ENCODE data around the gene RPN2. TPM values are rescaled to one million over a fixed set of nuclear protein-coding genes. Genes with fewer than 3 reads are reported as not detected.

RPN2 gene
- total RNA-seq, 1 experiment from 2014 or later: 283 TPM

DNA sequence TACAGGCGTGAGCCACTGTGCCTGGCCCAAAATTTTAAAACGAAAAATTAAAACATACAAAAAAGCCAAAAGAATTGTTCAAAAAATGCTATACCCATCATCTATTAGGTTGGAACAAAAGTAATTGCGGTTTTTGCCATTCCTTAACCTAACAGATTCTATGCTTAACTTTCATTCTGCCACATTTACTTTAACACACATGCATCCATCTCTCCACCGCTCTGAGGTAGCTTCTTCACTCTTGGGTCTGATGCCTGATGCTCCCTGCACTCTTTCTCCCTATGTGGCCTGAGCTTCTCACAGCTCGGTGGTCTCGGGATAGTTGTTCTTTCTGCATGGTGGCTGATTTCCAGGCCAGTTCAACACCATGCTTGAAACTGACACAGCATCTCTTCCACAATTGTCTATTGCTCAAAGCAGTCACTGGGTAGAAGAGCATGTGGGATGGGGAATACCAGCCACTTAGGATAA, 105.6 kb downstream of the RPN2 start:
- Histone ChIP-seq H3K9me2 (replicated peaks; ENCODE audit: insufficient read depth, low read length) (no peaks in the 10 kb centered on the region), H3K36me3 (ENCODE audit: insufficient read depth, low read length) (no peaks in the 10 kb centered on the region), H3K27me3 (ENCODE audit: low read length) (no peaks in the 10 kb centered on the region), H3K4me1 (ENCODE audit: low read length) (peaks cover 6% of the 10 kb centered on the region), H2AFZ (ENCODE audit: low read length) (no peak overlapping the region), H4K20me1 (ENCODE audit: insufficient read depth, low read depth, low read length) (no peaks in the 10 kb centered on the region), H3K9me3 (ENCODE audit: low read length) (no peaks in the 10 kb centered on the region), H3K79me2 (ENCODE audit: low read length) (peaks cover 2% of the 10 kb centered on the region), H3K4me3 (ENCODE audit: low read length) (no peak overlapping the region), H3K9ac (ENCODE audit: low read length) (no peak overlapping the region), H3K4me2 (ENCODE audit: low read depth, low read length, poor library complexity, severe bottlenecking) (no peak overlapping the region), H3K27ac (ENCODE audit: low read length) (no peak overlapping the region)
- DNase-seq: no peak

DNA sequence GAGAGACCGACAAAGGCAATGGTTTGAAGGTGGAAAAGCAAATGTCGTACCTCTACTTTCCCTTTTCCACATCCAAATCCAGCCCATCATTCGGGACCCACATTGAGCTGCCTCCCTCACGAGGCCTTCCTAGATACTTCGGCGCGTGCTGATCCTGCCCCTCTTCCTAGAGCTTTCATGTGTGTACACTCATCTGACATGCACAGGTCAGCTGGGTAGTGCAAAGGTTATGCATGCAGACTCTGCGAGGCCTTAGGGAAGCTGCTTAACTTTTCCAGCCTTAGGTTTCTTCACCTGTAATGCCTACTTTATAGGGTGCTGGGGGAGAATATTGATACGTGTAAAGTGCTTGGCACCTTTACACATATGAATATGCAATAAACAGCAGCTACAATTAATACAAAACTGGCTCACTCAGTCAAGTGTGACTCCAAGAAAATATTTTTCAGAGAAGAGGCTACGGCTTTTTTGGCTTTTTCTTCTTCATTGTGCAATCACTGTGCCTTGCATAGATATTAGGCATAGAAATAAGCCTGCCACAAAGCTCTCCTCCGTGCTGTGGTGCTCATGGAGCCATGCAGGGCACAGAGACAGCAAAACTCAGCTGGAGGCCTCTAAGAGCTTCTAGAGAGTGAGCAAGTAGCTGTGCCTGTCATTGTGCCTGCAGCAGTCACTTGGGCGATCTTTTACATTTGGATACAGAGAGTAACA, 106.7 kb downstream of the RPN2 start:
- no peak overlapping the region for H3K4me2 ChIP-seq (ENCODE audit: low read depth, low read length, poor library complexity, severe bottlenecking)

DNA sequence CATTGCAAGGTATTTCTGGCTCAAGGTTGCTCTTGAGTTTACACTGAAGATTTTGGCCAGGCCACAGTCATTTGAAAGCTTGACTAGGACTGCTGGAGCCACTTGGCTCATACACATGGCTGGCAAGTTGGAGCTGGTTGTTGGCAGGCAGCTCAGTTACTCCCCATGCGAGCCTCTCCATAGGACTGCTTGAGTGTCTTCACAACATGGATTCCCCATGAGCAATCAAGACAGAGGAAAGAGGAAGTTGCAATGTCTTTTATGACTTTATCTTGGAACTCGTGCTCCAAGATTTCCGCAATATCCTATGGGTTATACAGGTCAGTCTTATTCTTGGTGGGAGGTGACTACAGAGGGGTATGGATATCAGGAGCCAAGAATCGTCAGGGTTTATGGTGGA, 109.0 kb downstream of the RPN2 start:
- H3K27ac ChIP-seq (ENCODE audit: low read length): no peak overlapping the region
- H3K27me3 ChIP-seq (ENCODE audit: low read length): no peaks in the 10 kb centered on the region
- no peak overlapping the region for H3K4me2 ChIP-seq (ENCODE audit: low read depth, low read length, poor library complexity, severe bottlenecking)
- peaks cover 29% of the 10 kb centered on the region for H3K4me1 ChIP-seq (ENCODE audit: low read length)
- H4K20me1 ChIP-seq (ENCODE audit: insufficient read depth, low read depth, low read length): no peaks in the 10 kb centered on the region
- H3K36me3 ChIP-seq (ENCODE audit: insufficient read depth, low read length): peaks cover 18% of the 10 kb centered on the region
- H2AFZ ChIP-seq (ENCODE audit: low read length): no peak overlapping the region
- H3K79me2 ChIP-seq (ENCODE audit: low read length): peaks cover 35% of the 10 kb centered on the region
- H3K9me3 ChIP-seq (ENCODE audit: low read length): no peaks in the 10 kb centered on the region
- no peak for DNase-seq
- H3K9me2 ChIP-seq (replicated peaks; ENCODE audit: insufficient read depth, low read length): no peaks in the 10 kb centered on the region
- H3K9ac ChIP-seq (ENCODE audit: low read length): no peak overlapping the region
- H3K4me3 ChIP-seq (ENCODE audit: low read length): no peak overlapping the region

More for the DNA sequence above, 106.7 kb downstream of the RPN2 start:
- H3K27me3 ChIP-seq (ENCODE audit: low read length): no peaks in the 10 kb centered on the region
- no peaks in the 10 kb centered on the region for H3K9me2 ChIP-seq (replicated peaks; ENCODE audit: insufficient read depth, low read length)
- peaks cover 13% of the 10 kb centered on the region for H3K4me1 ChIP-seq (ENCODE audit: low read length)
- H4K20me1 ChIP-seq (ENCODE audit: insufficient read depth, low read depth, low read length): no peaks in the 10 kb centered on the region
- no peaks in the 10 kb centered on the region for H3K9me3 ChIP-seq (ENCODE audit: low read length)
- peak overlapping the region; percentile 7; the same call in 1 of the 2 replicates for H2AFZ ChIP-seq (ENCODE audit: low read length)
- DNase-seq: no peak
- H3K27ac ChIP-seq (ENCODE audit: low read length): no peak overlapping the region
- H3K4me3 ChIP-seq (ENCODE audit: low read length): no peak overlapping the region
- H3K9ac ChIP-seq (ENCODE audit: low read length): no peak overlapping the region
- peaks cover 13% of the 10 kb centered on the region for H3K79me2 ChIP-seq (ENCODE audit: low read length)
- H3K36me3 ChIP-seq (ENCODE audit: insufficient read depth, low read length): no peaks in the 10 kb centered on the region; the same call in 1 of the 2 replicates

DNA sequence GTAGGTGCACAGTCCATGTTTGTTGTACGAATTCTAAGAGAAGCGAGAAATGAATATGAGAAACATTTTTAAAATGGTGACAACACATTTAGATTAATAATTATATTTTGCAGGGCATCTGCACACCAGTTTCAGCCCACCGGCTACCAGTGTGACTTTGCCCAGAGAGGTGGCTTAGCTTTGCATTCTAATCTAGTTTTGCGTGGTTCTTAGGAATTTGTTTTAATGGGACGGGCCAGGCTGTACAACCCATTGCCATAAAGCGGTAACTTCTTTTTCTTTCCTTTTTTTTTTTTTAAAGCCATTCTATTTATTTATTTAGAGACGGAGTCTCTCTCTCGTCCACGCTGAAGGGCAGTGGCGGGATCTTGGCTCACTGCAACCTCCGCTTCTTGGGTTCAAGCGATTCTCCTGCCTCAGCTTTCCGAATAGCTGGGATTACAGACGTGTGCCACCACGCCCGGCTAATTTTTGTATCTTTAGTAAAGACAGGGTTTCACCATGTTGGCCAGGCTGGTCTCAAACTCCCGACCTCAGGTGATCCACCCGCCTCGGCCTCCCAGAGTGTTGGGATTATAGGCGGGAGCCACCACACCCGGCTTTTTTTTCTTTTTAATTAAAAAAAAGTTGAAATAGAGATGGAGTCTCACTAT, 111.2 kb downstream of the RPN2 start:
- peak overlapping the region; percentile 95 for H3K4me3 ChIP-seq (ENCODE audit: low read length)
- peaks cover 18% of the 10 kb centered on the region for H3K36me3 ChIP-seq (ENCODE audit: insufficient read depth, low read length)
- H3K4me2 ChIP-seq (ENCODE audit: low read depth, low read length, poor library complexity, severe bottlenecking): peak overlapping the region; percentile 96
- peaks cover 57% of the 10 kb centered on the region for H3K79me2 ChIP-seq (ENCODE audit: low read length)
- peaks cover 41% of the 10 kb centered on the region for H3K4me1 ChIP-seq (ENCODE audit: low read length)
- no peaks in the 10 kb centered on the region for H3K9me2 ChIP-seq (replicated peaks; ENCODE audit: insufficient read depth, low read length)
- H3K9ac ChIP-seq (ENCODE audit: low read length): peak overlapping the region; percentile 96
- no peaks in the 10 kb centered on the region for H4K20me1 ChIP-seq (ENCODE audit: insufficient read depth, low read depth, low read length)
- H3K27me3 ChIP-seq (ENCODE audit: low read length): no peaks in the 10 kb centered on the region
- H2AFZ ChIP-seq (ENCODE audit: low read length): no peak overlapping the region
- DNase-seq: peak; percentile 54
- H3K9me3 ChIP-seq (ENCODE audit: low read length): no peaks in the 10 kb centered on the region
- peak overlapping the region; percentile 85 for H3K27ac ChIP-seq (ENCODE audit: low read length)

Other genes with a start within 250 kb of the RPN2 start
- 26.4 and 28.7 TPM in 2 replicates for gene SAMHD1, start 227.6 kb upstream of the RPN2 start, total RNA-seq (2014; rRNA removed; shearing (Covaris generic); ENCODE audit: low replicate concordance)
- gene RBL1, start 83.3 kb upstream of the RPN2 start, total RNA-seq (2014; rRNA removed; shearing (Covaris generic); ENCODE audit: low replicate concordance): 12.5 and 19.2 TPM in 2 replicates
- 1.3 and 1.9 TPM in 2 replicates for gene MROH8, start 218 bp downstream of the RPN2 start, total RNA-seq (2014; rRNA removed; shearing (Covaris generic); ENCODE audit: low replicate concordance)
- gene GHRH, start 82.5 kb downstream of the RPN2 start, total RNA-seq (2014; rRNA removed; shearing (Covaris generic); ENCODE audit: low replicate concordance): not detected in 2 replicates
- 7.7 and 8.5 TPM in 2 replicates for gene MANBAL, start 110.3 kb downstream of the RPN2 start, total RNA-seq (2014; rRNA removed; shearing (Covaris generic); ENCODE audit: low replicate concordance)
- gene SRC, start 166.8 kb downstream of the RPN2 start, total RNA-seq (2014; rRNA removed; shearing (Covaris generic); ENCODE audit: low replicate concordance): 39.9 and 41.5 TPM in 2 replicates